ENCODE data around the gene ZNF544.
"Not testable (repeated sequence)": the region's sequence is repeated elsewhere in the genome, so short reads cannot be mapped to it uniquely, and the experiment has no call there.

Gene ZNF544

GRCh38 chr19:58305932-58306323 lies 77.2 kb downstream of the ZNF544 start:
- DNase-seq: no peak

DNA sequence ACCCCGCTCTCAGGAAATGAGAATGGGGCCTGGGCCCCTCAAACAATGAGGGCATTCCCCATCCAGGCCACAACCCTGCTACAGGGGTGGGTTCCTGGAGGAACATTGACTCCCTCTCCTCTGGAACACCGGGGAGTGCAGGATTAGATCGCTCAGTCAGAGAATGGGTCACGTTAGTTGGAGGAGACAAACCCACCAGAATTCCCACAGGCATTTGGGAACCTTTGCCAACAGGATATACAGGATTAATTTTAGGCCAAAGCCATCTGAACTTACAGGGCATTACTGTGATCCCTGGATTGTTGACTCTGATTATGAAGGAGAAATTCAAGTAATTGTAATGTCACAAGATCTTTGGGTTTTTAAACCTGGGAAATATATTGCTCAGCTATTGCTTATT lies 79.0 kb downstream of the ZNF544 start:
- DNase-seq: no peak

DNA sequence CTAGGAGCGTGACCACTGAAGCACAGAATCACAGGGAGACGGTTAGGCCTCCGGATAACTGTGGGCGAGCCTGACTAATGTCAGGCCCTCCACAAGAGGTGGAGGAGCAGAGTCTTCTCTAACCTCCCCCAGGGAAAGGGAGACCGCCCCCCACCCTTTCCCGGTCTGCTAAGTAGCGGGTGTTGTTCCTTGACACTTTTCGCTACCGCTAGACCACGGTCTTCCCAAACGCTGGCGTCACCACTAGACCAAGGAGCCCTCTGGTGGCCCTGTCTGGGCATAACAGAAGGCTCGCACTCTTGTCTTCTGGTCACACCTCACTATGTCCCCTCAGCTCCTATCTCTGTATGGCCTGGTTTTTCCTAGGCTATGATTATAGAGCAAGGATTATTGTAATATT lies 82.0 kb downstream of the ZNF544 start:
- not testable (repeated sequence) for DNase-seq

- DNase-seq: no peak
These were observed 82.7 kb downstream of the ZNF544 start for GRCh38 chr19:58311345-58311865.

All from cerebellar nuclear complex (tissue), 1 donor.